PC-3 (cell line): Measurements from ENCODE around the gene AHCYL1. TPM values are rescaled to one million over a fixed set of nuclear protein-coding genes. Genes with fewer than 3 reads are reported as not detected.

Experiments used
- ATAC-seq: fragments of 200-7000 bp; cut with Tn5 transposase; 2 replicates; pipeline ENCODE4 v1.9.1; 2020; ENCODE audit warnings: mild to moderate bottlenecking, moderate library complexity
- BruUV-seq: library from RNA; stranded (reverse); fragments of 400-500 nt; replicated peaks from 2 replicates; lab custom pipeline; 2021; lab: Mats Ljungman, UMichigan
- CTCF ChIA-PET: fragments of 300-600 bp; sonication (Branson Sonifier 250); formaldehyde crosslinking; loops from one replicate; lab custom pipeline; 2022; ENCODE audit warnings: antibody characterized with exemption; lab: Charles Lee
- POLR2A ChIA-PET: fragments of 300-600 bp; sonication (Branson Sonifier 250); formaldehyde crosslinking; loops from one replicate; lab custom pipeline; 2022; ENCODE audit warnings: antibody characterized with exemption; ENCODE audit not compliant: unreplicated experiment; lab: Charles Lee
- DNase-seq: peaks from one replicate; pipeline ENCODE4 v3.0.0-alpha.2; 2015
- H2AFZ ChIP-seq: fragments of 300-600 bp; sonication (generic); 2 replicates; pipeline ENCODE4 v1.6.0; 2016; ENCODE audit warnings: antibody characterized with exemption, low read length
- H3F3A ChIP-seq: fragments of 300-600 bp; sonication (generic); one replicate; pipeline ENCODE4 v1.6.0; 2017; ENCODE audit warnings: antibody characterized with exemption, low read length, control low read depth, mild to moderate bottlenecking; ENCODE audit not compliant: unreplicated experiment
- H3K27ac ChIP-seq: fragments of 300-600 bp; sonication (generic); 2 replicates; pipeline ENCODE4 v1.5.1; 2016; ENCODE audit warnings: mild to moderate bottlenecking, low read length
- H3K27me3 ChIP-seq: fragments of 300-600 bp; sonication (generic); 2 replicates; pipeline ENCODE4 v1.6.1; 2016; ENCODE audit warnings: low read length, mixed read lengths
- H3K36me3 ChIP-seq: fragments of 300-600 bp; sonication (generic); 2 replicates; pipeline ENCODE4 v1.6.1; 2016; ENCODE audit warnings: low read depth, mixed run types, low read length, mixed read lengths
- H3K4me1 ChIP-seq: fragments of 300-600 bp; sonication (generic); 2 replicates; pipeline ENCODE4 v1.5.1; 2016; ENCODE audit warnings: low read length; ENCODE audit not compliant: insufficient read depth
- H3K4me2 ChIP-seq: fragments of 300-600 bp; sonication (generic); 2 replicates; pipeline ENCODE4 v1.6.0; 2016; ENCODE audit warnings: low read length
- H3K4me3 ChIP-seq: fragments of 300-600 bp; sonication (generic); 2 replicates; pipeline ENCODE4 v1.5.1; 2016; ENCODE audit warnings: mild to moderate bottlenecking, low read length, mixed read lengths
- H3K79me2 ChIP-seq: fragments of 300-600 bp; sonication (generic); 2 replicates; pipeline ENCODE4 v1.6.1; 2017; ENCODE audit warnings: low read length, mixed read lengths
- H3K9ac ChIP-seq: fragments of 300-600 bp; sonication (generic); 2 replicates; pipeline ENCODE4 v1.6.0; 2016; ENCODE audit warnings: mild to moderate bottlenecking, low read length
- H3K9me2 ChIP-seq: fragments of 300-600 bp; sonication (generic); replicated peaks from 2 replicates; pipeline ENCODE4 v1.6.1; 2016; ENCODE audit warnings: mixed run types, low read length, mixed read lengths
- H3K9me3 ChIP-seq: fragments of 300-600 bp; sonication (generic); 2 replicates; pipeline ENCODE4 v1.6.1; 2016; ENCODE audit warnings: low read length, mixed read lengths
- H4K20me1 ChIP-seq: fragments of 300-600 bp; sonication (generic); 2 replicates; pipeline ENCODE4 v1.6.1; 2016; ENCODE audit warnings: low read length, mixed read lengths
- EZH2 ChIP-seq: fragments of 300-600 bp; sonication (generic); IDR thresholded peaks from one replicate; pipeline ENCODE4 v1.6.1; 2017; ENCODE audit warnings: antibody characterized with exemption, mild to moderate bottlenecking, low read length; ENCODE audit not compliant: unreplicated experiment
- EZH2phosphoT487 ChIP-seq: fragments of 300-600 bp; sonication (generic); IDR thresholded peaks from 2 replicates; pipeline ENCODE4 v1.6.1; 2018; ENCODE audit warnings: mild to moderate bottlenecking, antibody characterized with exemption, low read length, borderline replicate concordance
- intact Hi-C: fragments of 100-400 bp; cut with micrococcal nuclease; formaldehyde crosslinking; loops from 2 replicates; pipeline ENCODE4 v1.9.0; 2023
- total RNA-seq: library from RNA; depleted of rRNA; stranded (reverse); fragments of >200 nt; gene quantifications from 2 replicates; pipeline ENCODE4 v1.2.3, GENCODE V29; 2014
- TF ChIP-seq, protein P1 (sequence below): fragments of 300-600 bp; sonication (generic); conservative IDR thresholded peaks from 2 replicates; pipeline ENCODE4 v1.5.1; 2017; ENCODE audit warnings: antibody characterized with exemption, low read depth, mild to moderate bottlenecking, low read length

AHCYL1 gene
- total RNA-seq, 1 experiment from 2014 or later = 35.8 TPM

DNA sequence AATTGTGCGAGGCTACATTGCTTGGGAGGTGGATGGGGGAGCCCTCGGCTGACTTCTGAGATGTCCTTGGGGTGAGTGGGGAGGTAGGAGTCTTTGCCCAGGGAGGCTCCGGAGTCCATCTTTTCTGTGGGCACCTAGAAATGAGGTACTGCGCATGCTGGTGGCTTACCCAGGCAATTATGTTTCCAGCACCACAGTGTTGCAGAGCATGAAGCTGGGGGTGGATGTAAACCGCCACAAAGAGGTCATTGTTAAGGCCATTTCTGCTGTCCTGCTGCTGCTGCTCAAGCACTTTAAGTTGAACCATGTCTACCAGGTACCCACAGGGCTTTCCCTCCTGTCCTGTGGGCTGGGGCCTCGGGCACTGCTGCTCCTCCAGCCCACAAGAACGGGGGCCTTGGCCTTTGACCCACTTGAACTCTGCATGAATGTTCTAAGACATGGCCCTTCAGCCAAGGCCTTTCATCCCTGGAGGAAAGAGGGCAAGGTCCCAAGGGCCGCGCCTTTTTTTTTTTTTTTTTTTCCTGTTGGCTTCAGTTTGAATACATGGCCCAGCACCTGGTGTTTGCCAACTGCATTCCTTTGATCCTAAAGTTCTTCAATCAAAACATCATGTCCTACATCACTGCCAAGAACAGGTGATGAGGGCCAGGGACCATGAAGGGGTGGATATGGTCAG lies 64.5 kb downstream of the AHCYL1 start:
- intact Hi-C loops = no loop called here
- no peaks in the 10 kb centered on the region for H3K79me2 ChIP-seq
- ChIA-PET CTCF (no interaction called here), POLR2A (no interaction called here)
- H3K27me3 ChIP-seq = no peaks in the 10 kb centered on the region
- no peaks in the 10 kb centered on the region for H3K9me3 ChIP-seq
- H3K9ac ChIP-seq = no peak overlapping the region
- H3K4me3 ChIP-seq = no peak overlapping the region
- H4K20me1 ChIP-seq = no peaks in the 10 kb centered on the region
- ATAC-seq = no peak
- TF ChIP-seq, protein P1, sequence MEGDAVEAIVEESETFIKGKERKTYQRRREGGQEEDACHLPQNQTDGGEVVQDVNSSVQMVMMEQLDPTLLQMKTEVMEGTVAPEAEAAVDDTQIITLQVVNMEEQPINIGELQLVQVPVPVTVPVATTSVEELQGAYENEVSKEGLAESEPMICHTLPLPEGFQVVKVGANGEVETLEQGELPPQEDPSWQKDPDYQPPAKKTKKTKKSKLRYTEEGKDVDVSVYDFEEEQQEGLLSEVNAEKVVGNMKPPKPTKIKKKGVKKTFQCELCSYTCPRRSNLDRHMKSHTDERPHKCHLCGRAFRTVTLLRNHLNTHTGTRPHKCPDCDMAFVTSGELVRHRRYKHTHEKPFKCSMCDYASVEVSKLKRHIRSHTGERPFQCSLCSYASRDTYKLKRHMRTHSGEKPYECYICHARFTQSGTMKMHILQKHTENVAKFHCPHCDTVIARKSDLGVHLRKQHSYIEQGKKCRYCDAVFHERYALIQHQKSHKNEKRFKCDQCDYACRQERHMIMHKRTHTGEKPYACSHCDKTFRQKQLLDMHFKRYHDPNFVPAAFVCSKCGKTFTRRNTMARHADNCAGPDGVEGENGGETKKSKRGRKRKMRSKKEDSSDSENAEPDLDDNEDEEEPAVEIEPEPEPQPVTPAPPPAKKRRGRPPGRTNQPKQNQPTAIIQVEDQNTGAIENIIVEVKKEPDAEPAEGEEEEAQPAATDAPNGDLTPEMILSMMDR = no peak
- TF ChIP-seq EZH2phosphoT487 (no peak), EZH2 (no peak)
- no peaks in the 10 kb centered on the region for H3K4me1 ChIP-seq
- peaks cover 64% of the 10 kb centered on the region for H3K36me3 ChIP-seq
- H3K27ac ChIP-seq = no peak overlapping the region
- no peak overlapping the region for H3K4me2 ChIP-seq
- H3F3A ChIP-seq = no peaks in the 10 kb centered on the region
- no peak overlapping the region for H2AFZ ChIP-seq
- no peak for DNase-seq
- no TSS peak for BruUV-seq
- H3K9me2 ChIP-seq = no peaks in the 10 kb centered on the region

DNA sequence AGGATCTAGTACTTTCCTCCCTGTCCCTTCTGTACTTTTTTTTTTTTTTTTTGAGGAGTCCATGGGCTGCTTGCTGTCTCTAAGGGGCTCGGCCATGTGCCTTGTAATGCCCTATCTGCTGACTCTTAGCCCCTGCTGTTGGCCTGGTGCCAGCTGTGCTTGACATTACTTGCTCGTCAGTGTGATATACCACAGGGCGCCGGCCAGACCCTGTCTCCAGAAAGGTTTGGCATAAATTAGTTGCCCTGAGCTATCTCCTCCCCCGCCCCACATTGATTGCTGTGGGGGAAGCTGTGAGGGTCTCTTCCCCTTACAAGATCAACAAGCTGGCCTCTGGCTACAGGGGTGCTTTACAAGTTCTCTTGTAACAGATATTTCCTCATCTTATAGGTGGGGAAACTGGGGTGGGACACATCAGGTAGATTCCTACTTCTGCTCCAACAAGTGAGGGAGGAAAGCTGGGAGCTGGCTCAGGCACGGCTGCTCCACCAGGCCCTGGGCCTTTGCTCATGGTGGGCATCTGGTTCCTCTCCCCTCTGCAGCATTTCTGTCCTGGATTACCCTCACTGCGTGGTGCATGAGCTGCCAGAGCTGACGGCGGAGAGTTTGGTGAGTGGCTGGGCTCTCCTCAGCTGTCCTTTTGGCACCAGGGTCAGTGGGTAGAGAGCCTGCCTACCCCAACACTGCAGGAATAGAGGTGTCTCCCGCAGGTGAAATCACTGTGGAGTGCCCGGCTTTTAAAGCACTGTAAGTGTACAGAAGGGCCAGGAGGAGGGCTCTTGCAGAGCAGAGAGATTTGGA lies 65.4 kb downstream of the AHCYL1 start:
- H3K79me2 ChIP-seq = no peaks in the 10 kb centered on the region
- BruUV-seq = no TSS peak
- H3K27ac ChIP-seq = no peak overlapping the region
- DNase-seq = no peak
- intact Hi-C loops = no loop called here
- no peaks in the 10 kb centered on the region for H4K20me1 ChIP-seq
- no peaks in the 10 kb centered on the region for H3K27me3 ChIP-seq
- no peaks in the 10 kb centered on the region for H3K9me2 ChIP-seq
- CTCF ChIA-PET = no interaction called here
- no peaks in the 10 kb centered on the region for H3K4me1 ChIP-seq
- H3K36me3 ChIP-seq = peaks cover 64% of the 10 kb centered on the region
- no peaks in the 10 kb centered on the region for H3F3A ChIP-seq
- no peak overlapping the region for H3K4me2 ChIP-seq
- no peak overlapping the region for H3K9ac ChIP-seq
- H3K9me3 ChIP-seq = no peaks in the 10 kb centered on the region
- TF ChIP-seq, protein P1 = no peak
- TF ChIP-seq EZH2phosphoT487 = no peak
- no peak for TF ChIP-seq EZH2
- no peak overlapping the region for H2AFZ ChIP-seq
- POLR2A ChIA-PET = no interaction called here
- H3K4me3 ChIP-seq = no peak overlapping the region
- ATAC-seq = no peak
